Suprapubic skin (tissue), 4 donors: ENCODE results near the gene MEA1. TPM values are rescaled to one million over a fixed set of nuclear protein-coding genes. Genes with fewer than 3 reads are reported as not detected.

Experiments used
- DNase-seq, 2 donors: peaks; one replicate each; pipeline ENCODE4 v3.0.0-alpha.2; 2019; ENCODE audit warnings: low spot score in 2 of 2
- H3K27ac ChIP-seq: fragments of 200-600 bp; sonication (generic); one replicate; pipeline ENCODE4 v1.5.1; 2019
- H3K27me3 ChIP-seq: fragments of 200-600 bp; sonication (generic); one replicate; pipeline ENCODE4 v1.5.1; 2019
- H3K36me3 ChIP-seq: fragments of 200-600 bp; sonication (generic); one replicate; pipeline ENCODE4 v1.5.1; 2019
- H3K4me1 ChIP-seq: fragments of 200-600 bp; sonication (generic); one replicate; pipeline ENCODE4 v1.5.1; 2019
- H3K4me3 ChIP-seq: fragments of 200-600 bp; sonication (generic); one replicate; pipeline ENCODE4 v1.5.1; 2019; ENCODE audit warnings: mild to moderate bottlenecking
- H3K9me3 ChIP-seq: fragments of 200-600 bp; sonication (generic); one replicate; pipeline ENCODE4 v1.5.1; 2019
- CTCF ChIP-seq, 2 donors: fragments of 200-600 bp in 1 of 2; fragments of 450-650 bp in 1 of 2; sonication (generic) in 1 of 2; IDR thresholded peaks; one replicate each; pipeline ENCODE4 v1.5.1; 2016 to 2019; ENCODE audit warnings: antibody characterized with exemption in 2 of 2, mild to moderate bottlenecking in 1 of 2, moderate library complexity in 1 of 2
- EP300 ChIP-seq: sonication (generic); formaldehyde crosslinking; IDR thresholded peaks from one replicate; pipeline ENCODE4 v1.6.1; 2017; ENCODE audit warnings: antibody characterized with exemption
- POLR2A ChIP-seq, 2 donors: fragments of 450-650 bp; IDR thresholded peaks; one replicate each; pipeline ENCODE4 v1.6.1; 2017; ENCODE audit warnings: antibody characterized with exemption in 2 of 2, mild to moderate bottlenecking in 2 of 2, moderate library complexity in 2 of 2
- POLR2AphosphoS5 ChIP-seq, 3 donors: sonication (generic); formaldehyde crosslinking; IDR thresholded peaks; one replicate each; pipeline ENCODE4 v1.6.1; 2017; ENCODE audit warnings: antibody characterized with exemption in 3 of 3
- WGBS: methylation state at CpG from one replicate; pipeline ENCODE4 v1.1.5; 2018; 5-methylcytosine and 5-hydroxymethylcytosine counted together
- total RNA-seq, 4 donors: library from RNA; depleted of rRNA; stranded (reverse); fragments of >200 nt; gene quantifications; one replicate each; pipeline ENCODE4 v1.1.0, GENCODE V29; 2016

The MEA1 gene
- total RNA-seq, 4 donors from 2014 or later, result 41.2 to 65.8 (median 61.5) TPM

DNA sequence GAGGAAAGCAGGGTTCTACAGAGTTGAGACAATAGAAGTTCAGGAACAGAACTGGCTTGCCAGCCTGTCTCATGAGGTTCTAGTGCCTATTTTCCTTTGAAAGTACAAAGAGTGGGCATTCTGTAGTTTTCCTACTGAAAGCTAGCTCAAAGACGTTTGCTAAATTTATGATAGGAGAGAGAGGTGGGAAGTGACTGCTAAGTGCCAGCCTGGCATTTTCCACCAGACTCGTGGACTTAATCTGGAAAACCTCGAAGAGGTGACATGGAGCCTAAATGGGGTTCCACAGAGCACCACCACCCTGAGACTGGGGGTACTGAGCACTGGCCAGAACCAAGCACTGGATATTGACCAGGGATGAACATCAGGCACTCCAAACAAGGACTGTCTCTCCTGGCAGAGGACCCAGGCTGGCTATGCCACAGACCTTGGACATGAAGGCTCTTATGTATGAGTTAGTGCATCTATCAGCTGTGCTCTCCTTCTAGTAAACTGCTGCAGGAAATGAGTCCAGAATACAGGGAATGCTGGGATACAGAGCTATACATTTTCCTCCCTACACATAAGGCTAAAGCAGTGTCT is 41.9 kb downstream of the MEA1 start:
- no peaks in the 10 kb centered on the region for H3K9me3 ChIP-seq
- DNase-seq, result no peak
- no peaks in the 10 kb centered on the region for H3K27me3 ChIP-seq
- WGBS, result 91% methylated on average over 3 of the region's 3 CpGs
- H3K27ac ChIP-seq, result no peak overlapping the region
- H3K36me3 ChIP-seq, result peaks cover 17% of the 10 kb centered on the region
- TF ChIP-seq CTCF (IDR thresholded peaks at IDR 0.05) (no peak), EP300 (no peak), POLR2A (IDR thresholded peaks at IDR 0.05) (no peak), POLR2AphosphoS5 (IDR thresholded peaks at IDR 0.05) (no peak)
- H3K4me1 ChIP-seq, result peaks cover 3% of the 10 kb centered on the region
- H3K4me3 ChIP-seq, result no peak overlapping the region

- Histone ChIP-seq H3K27ac (no peak overlapping the region), H3K36me3 (peaks cover 23% of the 10 kb centered on the region), H3K9me3 (no peaks in the 10 kb centered on the region), H3K4me3 (no peak overlapping the region), H3K27me3 (no peaks in the 10 kb centered on the region), H3K4me1 (peaks cover 3% of the 10 kb centered on the region)
- WGBS, result 74% methylated on average over 4 of the region's 4 CpGs
- TF ChIP-seq CTCF (IDR thresholded peaks at IDR 0.05) (no peak), POLR2AphosphoS5 (IDR thresholded peaks at IDR 0.05) (no peak), EP300 (no peak), POLR2A (IDR thresholded peaks at IDR 0.05) (no peak)
- DNase-seq, result no peak
These were observed 42.7 kb downstream of the MEA1 start for GRCh38 chr6:42970871-42971612.

GRCh38 chr6:42969934-42970333 is 43.8 kb downstream of the MEA1 start:
- TF ChIP-seq POLR2A (IDR thresholded peaks at IDR 0.05) (no peak), EP300 (no peak), CTCF (IDR thresholded peaks at IDR 0.05) (no peak), POLR2AphosphoS5 (IDR thresholded peaks at IDR 0.05) (no peak)
- H3K9me3 ChIP-seq, result no peaks in the 10 kb centered on the region
- no peak for DNase-seq
- 92% methylated on average over 4 of the region's 4 CpGs for WGBS
- no peak overlapping the region for H3K27ac ChIP-seq
- no peaks in the 10 kb centered on the region for H3K27me3 ChIP-seq
- H3K4me1 ChIP-seq, result no peaks in the 10 kb centered on the region
- H3K36me3 ChIP-seq, result peaks cover 34% of the 10 kb centered on the region
- H3K4me3 ChIP-seq, result no peak overlapping the region

GRCh38 chr6:42969431-42969830 is 44.3 kb downstream of the MEA1 start:
- no peak overlapping the region for H3K4me3 ChIP-seq
- peaks cover 39% of the 10 kb centered on the region for H3K36me3 ChIP-seq
- TF ChIP-seq POLR2A (IDR thresholded peaks at IDR 0.05) (no peak), EP300 (no peak), CTCF (IDR thresholded peaks at IDR 0.05) (no peak), POLR2AphosphoS5 (IDR thresholded peaks at IDR 0.05) (no peak)
- no peaks in the 10 kb centered on the region for H3K4me1 ChIP-seq
- no peak overlapping the region for H3K27ac ChIP-seq
- WGBS, result 93% methylated on average over 2 of the region's 2 CpGs
- DNase-seq, result no peak
- H3K9me3 ChIP-seq, result no peaks in the 10 kb centered on the region
- no peaks in the 10 kb centered on the region for H3K27me3 ChIP-seq

DNA sequence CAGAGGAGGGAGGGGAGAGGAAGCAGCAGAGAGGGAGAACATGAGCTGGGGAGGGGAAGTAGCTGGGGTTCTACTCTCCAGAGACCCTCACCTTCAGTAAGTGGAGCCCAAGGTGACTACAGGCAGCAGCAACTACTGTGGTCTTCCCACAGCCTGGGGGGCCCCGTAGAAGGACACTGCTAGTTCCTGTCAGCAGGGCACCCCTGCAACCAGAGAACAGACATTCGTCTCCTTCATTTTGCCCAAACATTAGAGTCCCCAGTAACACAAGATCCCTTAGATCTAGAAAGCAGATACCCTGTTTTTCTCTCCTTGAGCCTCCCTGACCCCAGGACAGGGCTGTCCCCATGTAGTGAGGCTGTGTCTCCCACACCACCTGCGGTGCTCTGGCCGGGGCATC is 45.0 kb downstream of the MEA1 start:
- no peak for DNase-seq
- Histone ChIP-seq H3K4me1 (no peaks in the 10 kb centered on the region), H3K27ac (no peak overlapping the region), H3K27me3 (no peaks in the 10 kb centered on the region), H3K4me3 (no peak overlapping the region), H3K9me3 (no peaks in the 10 kb centered on the region), H3K36me3 (peaks cover 46% of the 10 kb centered on the region)
- TF ChIP-seq POLR2A (IDR thresholded peaks at IDR 0.05) (no peak), EP300 (no peak), POLR2AphosphoS5 (IDR thresholded peaks at IDR 0.05) (no peak), CTCF (IDR thresholded peaks at IDR 0.05) (no peak)
- 100% methylated on average over 2 of the region's 4 CpGs for WGBS
